GM21723 (cell line): ENCODE results near the gene SHC3.

Experiments
- ATAC-seq: cut with Tn5 transposase; IDR thresholded peaks from one replicate; pipeline ENCODE4 v1.9.1; 2021; ENCODE audit warnings: mild to moderate bottlenecking, moderate library complexity; ENCODE audit not compliant: unreplicated experiment

Gene SHC3

GRCh38 chr9:89058906-89059305, 119.7 kb downstream of the SHC3 start:
- no peak for ATAC-seq

GRCh38 chr9:89054865-89055495, 123.6 kb downstream of the SHC3 start:
- no peak for ATAC-seq

- ATAC-seq: no peak
These were observed 125.3 kb downstream of the SHC3 start for GRCh38 chr9:89053301-89053700.

- no peak for ATAC-seq
These were observed 126.0 kb downstream of the SHC3 start for GRCh38 chr9:89052470-89053097.

GRCh38 chr9:89051421-89052025, 127.1 kb downstream of the SHC3 start:
- no peak for ATAC-seq

- no peak for ATAC-seq
These were observed 129.0 kb downstream of the SHC3 start for GRCh38 chr9:89049646-89050045.

GRCh38 chr9:89048616-89049015, 130.0 kb downstream of the SHC3 start:
- ATAC-seq: no peak

GRCh38 chr9:89047667-89048066, 131.0 kb downstream of the SHC3 start:
- no peak for ATAC-seq

- ATAC-seq: no peak
These were observed 131.8 kb downstream of the SHC3 start for GRCh38 chr9:89046832-89047231.

GRCh38 chr9:89044881-89045280, 133.7 kb downstream of the SHC3 start:
- no peak for ATAC-seq

GRCh38 chr9:89044104-89044503, 134.5 kb downstream of the SHC3 start:
- ATAC-seq: no peak

- ATAC-seq: no peak
These were observed 135.6 kb downstream of the SHC3 start for GRCh38 chr9:89042984-89043383.

- ATAC-seq: no peak
These were observed 139.0 kb downstream of the SHC3 start for GRCh38 chr9:89039664-89040063.

- no peak for ATAC-seq
These were observed 139.5 kb downstream of the SHC3 start for GRCh38 chr9:89039104-89039465.

- ATAC-seq: no peak
These were observed 140.1 kb downstream of the SHC3 start for GRCh38 chr9:89038382-89039103.

- ATAC-seq: no peak
These were observed 140.7 kb downstream of the SHC3 start for GRCh38 chr9:89037891-89038290.

GRCh38 chr9:89037346-89037745, 141.3 kb downstream of the SHC3 start:
- no peak for ATAC-seq

GRCh38 chr9:89036891-89037290, 141.7 kb downstream of the SHC3 start:
- ATAC-seq: no peak

GRCh38 chr9:89036383-89036782, 142.2 kb downstream of the SHC3 start:
- ATAC-seq: no peak

- no peak for ATAC-seq
These were observed 146.0 kb downstream of the SHC3 start for GRCh38 chr9:89032661-89033060.

GRCh38 chr9:89032173-89032572, 146.4 kb downstream of the SHC3 start:
- no peak for ATAC-seq

- no peak for ATAC-seq
These were observed 148.8 kb downstream of the SHC3 start for GRCh38 chr9:89029788-89030187.
